Sciatic nerve (tissue), 2 donors: ENCODE data around the gene MAD1L1. TPM values are rescaled to one million over a fixed set of nuclear protein-coding genes. Genes with fewer than 3 reads are reported as not detected.

Experiments used
- ATAC-seq: fragments of 200-7000 bp; cut with Tn5 transposase; one replicate; pipeline ENCODE4 v1.9.1; 2020; ENCODE audit warnings: mild to moderate bottlenecking, moderate library complexity
- DNase-seq: peaks from one replicate; pipeline ENCODE4 v3.0.0-alpha.2; 2020; ENCODE audit warnings: low spot score
- intact Hi-C: fragments of 100-400 bp; cut with DNase I; formaldehyde crosslinking; loops from one replicate; pipeline ENCODE4 v1.14.2; 2022
- total RNA-seq: library from RNA; stranded (reverse); fragmentation: NEBNext Ultra II Directional; extraction: Animal tissue kit (Norgen Biotek cat#: 25700); gene quantifications from one replicate; pipeline ENCODE4 v1.2.1, GENCODE V29; 2021
- donor health status: DM: no; HTN: no; CAD: no.
- donor health status: DM: no; HTN: no; CAD: no.

MAD1L1 gene
- total RNA-seq, 1 donor from 2014 or later = 42.1 TPM

DNA sequence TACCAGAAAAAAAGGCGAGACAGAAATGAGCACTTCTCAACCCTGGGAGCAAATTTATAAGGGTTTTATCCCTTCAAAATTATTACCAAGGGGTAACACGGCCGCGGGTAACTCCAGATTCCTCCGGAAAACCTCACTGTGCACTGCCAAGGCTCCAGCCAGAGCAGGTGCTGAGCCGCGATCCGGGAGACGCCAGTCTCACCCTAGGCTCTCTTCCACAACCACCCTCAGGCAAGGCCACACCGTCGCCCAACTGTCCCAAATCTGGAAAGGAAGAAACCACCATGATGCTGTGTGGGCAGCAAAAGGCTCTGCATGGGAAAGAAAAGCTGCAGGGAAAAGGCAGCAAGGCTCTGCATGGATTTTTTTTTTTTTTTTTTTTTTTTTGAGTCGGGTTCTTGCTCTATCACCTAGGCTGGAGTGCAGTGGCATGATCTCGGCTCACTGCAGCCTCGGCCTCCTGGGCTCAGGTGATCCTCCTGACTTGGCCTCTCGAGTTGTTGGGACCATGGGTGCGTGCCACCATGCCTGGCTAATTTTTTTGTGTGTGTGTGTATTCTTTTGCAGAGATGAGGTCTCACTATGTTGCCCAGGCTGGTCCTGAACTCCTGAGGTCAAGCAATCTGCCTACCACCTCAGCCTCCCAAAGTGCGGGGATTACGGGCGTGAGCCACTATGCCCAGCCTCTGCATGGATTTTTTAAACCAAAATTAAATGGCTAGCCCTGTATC lies 39.0 kb downstream of the MAD1L1 start:
- ATAC-seq (no peak), DNase-seq (no peak)
- intact Hi-C loops = no loop called here

DNA sequence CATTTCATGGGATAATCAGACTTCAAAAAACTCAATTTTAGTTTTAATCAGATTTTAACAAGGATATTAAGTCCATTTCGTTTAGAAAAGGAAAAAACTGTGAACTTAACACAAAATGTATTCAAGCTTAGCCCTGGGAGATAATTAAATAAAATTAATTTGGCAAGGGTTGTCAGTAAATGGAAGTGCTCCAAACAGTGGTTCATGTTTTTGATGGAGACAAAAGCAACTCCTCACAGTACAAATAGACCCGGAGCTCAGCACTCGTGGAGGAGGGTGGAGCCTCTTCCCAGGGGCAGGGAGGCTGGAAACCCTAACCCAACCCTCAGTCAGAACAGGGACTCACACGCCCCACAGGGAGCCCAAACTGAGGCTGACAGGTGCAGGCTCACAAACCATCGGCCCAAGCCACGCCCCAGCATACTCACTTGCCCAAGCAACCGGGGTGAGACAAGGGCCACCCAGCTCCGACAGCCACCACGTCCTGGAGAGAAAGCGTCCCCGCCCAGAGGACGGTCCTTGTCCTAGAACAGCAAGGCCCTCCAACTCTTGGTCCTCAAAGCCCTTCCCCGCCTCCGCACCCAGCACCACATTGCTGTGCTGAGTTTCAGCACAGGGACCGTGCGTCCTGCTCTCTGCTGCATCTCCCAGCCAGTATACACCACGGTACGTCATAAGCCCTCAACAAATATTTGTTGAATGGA lies 39.8 kb downstream of the MAD1L1 start:
- DNase-seq (peak; percentile 19), ATAC-seq (no peak)
- intact Hi-C loops = no loop called here

DNA sequence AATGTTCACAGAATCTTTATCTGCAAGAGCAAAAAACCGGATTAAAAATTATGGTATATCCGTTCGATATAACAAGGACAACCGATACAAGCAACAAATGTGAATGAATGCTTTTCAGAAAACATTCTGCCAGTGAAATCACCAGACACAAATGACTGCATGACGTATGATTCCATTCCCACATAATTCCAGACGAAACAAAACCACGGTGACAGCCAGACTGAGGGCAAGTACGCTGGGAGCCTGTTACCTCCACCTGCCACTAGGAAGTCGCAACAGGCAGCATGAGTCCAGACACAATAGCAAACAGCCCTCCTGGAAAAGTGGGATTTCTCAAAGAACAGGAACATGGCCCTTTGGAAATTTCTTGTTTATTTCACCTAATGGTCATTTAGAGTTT lies 41.7 kb downstream of the MAD1L1 start:
- intact Hi-C loops = no loop called here
- ATAC-seq (no peak), DNase-seq (no peak)

DNA sequence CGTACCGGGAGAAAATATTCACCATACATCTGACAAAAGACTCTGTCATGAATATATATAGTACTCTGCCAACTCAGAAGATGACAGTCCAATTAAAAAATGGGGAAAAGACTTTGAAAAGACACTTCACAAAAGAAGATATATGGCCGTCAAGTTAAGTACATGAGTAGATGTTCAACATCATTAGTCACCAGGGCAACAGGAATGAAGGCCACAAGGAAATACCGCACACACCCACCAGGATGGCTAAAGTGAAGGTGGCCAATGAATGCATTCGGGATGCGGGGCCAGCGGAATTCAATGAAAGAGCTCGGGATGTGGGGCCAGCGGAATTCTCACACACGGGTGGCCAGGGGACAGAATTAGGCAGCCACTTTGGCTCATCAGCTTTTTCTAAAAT lies 42.2 kb downstream of the MAD1L1 start:
- ATAC-seq (no peak), DNase-seq (no peak)
- intact Hi-C loops = no loop called here

DNA sequence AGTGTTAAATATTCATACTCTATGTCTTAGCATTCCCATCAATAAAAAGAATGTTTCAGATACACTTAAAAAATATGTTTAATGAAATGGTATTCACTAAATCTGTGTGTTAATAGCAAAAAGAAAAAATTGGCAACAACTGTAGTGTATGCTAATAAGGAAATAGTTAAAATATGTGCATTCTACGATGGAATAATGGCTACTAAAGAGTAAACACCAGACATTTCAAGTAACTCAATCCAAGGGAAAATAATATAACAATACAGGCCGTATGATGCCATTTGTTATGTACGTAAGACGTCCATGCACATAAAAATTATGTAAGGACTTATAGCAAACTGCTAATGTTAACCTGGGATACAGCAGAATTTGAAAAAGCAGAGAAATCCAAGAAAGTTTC lies 46.6 kb downstream of the MAD1L1 start:
- intact Hi-C loops = no loop called here
- DNase-seq (no peak), ATAC-seq (no peak)

DNA sequence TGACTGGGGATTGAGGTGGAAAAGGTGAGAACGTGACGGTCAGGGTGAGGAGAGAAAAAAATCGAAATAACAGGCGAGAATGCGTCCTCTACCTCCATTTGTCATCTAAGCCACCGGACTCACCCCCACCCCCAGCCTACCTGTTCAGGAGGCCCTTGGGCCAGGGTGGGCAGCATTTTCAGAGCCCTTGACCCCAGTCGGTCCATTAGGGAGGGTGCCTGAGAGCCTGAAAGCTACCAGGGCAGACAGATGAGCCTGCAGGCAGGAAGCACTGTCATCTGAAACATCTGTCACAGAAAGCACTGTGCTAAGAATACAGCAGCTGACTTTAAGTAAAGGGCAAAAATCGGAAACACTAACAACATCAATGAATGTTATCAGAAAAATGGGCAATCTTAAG lies 47.0 kb downstream of the MAD1L1 start:
- DNase-seq = no peak
- intact Hi-C loops = no loop called here
- no peak for ATAC-seq

DNA sequence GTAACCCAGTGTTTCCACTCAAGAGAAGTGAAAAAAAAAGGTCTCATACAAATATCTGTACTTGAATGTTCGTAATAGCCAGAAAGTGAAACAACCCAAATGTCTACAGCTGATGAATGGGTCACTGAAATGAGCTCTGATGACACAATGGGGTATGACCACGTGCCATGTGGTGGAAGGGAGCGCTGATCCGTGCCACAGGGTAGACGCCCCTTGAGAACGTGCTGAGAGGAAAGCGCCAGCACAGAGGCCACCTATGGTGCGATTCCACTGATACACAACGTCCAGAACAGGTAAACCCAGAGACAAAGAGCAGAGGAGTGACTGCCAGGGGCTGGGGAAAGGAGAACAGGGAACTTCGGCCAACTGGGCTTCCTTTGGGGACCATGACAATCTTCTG lies 50.3 kb downstream of the MAD1L1 start:
- no peak for DNase-seq
- intact Hi-C loops = no loop called here
- ATAC-seq = no peak

DNA sequence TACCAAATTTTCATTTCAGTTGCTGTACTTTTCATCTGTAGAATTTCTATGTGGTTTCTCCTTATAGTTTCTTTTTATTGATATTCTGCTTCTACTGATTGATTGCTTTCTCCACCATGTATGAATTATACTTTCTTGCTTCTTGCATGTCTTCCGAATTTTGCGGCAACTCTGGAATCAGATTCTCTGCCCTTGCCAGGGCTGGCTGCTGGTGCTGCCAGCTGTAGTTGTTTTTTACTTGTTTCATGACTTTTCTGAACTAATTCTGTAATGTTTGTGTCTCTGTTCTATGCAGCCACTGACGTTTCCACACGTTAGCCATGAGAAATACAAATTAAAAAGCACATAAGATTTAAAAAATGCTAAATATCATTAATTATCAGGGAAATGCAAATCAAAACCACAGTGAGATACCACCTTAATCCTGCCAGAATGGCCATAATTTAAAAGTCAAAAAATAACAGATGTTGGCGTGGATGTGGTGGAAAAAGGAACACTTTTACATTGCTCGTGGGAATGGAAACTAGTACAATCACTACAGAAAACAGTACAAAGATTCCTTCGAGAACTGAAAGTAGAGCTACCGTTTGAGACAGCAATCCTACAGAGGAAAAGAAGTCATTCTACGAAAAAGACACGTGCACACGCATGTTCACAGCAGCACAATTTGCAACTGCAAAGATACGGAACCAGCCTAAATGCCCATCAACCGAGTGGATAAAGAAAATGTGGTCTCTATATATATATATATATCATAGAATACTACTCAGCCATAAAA lies 51.5 kb downstream of the MAD1L1 start:
- intact Hi-C loops = no loop called here

DNA sequence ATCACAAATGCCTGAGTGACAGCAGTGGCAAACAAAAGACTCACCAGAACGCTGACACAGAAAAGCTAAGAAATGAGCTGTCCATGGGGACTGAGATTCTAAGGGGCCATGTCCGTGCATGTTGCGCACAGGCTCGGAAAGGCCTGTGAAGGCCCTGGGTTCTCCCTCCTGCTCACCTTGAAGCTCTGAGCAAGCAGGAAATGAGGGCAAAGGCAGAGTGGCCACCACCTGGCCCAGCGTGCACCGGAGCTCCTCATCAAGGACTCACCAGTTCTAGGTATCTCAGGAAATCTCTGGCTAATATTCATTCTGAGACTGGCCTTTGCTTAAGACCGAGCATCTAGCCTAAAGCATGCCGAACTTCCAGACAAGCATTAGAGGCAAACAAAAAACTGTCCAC lies 52.7 kb downstream of the MAD1L1 start:
- no peak for DNase-seq
- intact Hi-C loops = no loop called here

More for the DNA sequence above, 51.5 kb downstream of the MAD1L1 start:
- no peak for DNase-seq
- no peak for ATAC-seq

DNA sequence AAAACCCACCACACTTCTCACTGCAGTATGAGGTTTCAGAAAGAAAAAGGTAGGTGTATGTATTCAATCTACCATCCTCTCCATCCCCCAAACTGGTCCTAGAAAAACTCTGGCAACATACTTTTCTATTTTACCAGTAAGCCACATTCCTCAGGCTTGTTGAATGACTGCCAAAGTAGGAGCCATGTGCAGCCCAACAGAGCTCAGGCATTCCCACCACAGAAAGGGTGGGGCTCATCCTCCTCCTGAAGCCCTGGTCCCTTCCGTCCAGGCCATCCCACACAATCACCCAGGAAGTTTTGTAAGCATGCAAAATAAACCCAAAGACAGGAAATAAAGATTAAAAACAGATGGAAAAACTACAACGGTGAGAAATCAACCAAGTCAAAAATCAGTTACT lies 57.2 kb downstream of the MAD1L1 start:
- ATAC-seq (peak; percentile 81), DNase-seq (no peak)
- intact Hi-C loops = no loop called here

More for the DNA sequence above, 52.7 kb downstream of the MAD1L1 start:
- no peak for ATAC-seq

DNA sequence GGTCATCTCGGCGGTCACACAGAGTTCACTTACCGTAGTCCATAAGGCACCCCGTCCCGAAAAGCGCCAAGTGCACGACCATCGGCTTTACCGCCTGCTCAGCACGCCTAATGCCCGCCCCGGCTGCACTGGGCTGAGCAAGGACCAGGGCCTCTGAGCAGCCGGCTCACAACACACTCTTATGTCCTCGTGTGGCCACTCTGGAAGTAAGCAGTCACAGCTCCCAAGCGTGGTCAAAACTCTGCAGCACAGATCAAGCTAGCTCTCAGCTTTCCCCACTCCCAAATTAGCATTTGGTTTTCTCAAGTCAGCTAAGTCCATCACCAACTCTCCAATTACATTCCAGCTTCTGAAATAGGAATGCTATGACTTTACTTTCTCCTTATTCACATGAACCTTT lies 57.7 kb downstream of the MAD1L1 start:
- intact Hi-C loops = no loop called here
- no peak for ATAC-seq
- no peak for DNase-seq

DNA sequence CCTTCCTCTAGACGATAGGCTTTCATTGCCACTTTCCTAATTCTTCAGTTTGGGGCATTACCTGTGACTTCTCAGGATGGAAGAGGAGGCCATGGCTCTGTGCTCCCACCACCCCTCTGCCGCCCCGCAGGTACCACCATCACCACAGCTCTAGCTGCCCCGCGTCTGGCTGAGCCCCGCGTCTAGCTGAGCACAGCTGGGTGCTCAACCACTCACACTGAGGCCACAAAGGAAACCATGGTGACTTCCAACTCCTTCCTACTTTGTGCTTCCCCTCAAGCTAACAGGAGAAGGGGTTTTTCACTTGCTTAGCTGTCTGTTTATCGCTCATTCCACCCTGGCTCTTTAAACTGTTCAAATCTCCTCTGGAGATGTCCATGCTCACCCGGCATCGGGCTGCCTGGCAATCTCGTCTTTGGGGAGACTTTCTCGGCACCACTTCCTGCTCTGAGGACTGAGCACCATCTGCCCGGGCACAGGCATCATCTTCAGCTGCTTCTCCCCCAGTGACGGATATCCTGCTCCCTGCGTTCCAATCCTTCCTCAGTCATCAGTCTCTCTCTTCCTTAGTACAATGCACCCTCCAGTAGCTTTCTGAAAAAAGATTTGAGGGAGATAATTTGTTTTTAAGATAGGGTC lies 59.4 kb downstream of the MAD1L1 start:
- ATAC-seq (peak; percentile 7), DNase-seq (no peak)
- intact Hi-C loops = no loop called here

DNA sequence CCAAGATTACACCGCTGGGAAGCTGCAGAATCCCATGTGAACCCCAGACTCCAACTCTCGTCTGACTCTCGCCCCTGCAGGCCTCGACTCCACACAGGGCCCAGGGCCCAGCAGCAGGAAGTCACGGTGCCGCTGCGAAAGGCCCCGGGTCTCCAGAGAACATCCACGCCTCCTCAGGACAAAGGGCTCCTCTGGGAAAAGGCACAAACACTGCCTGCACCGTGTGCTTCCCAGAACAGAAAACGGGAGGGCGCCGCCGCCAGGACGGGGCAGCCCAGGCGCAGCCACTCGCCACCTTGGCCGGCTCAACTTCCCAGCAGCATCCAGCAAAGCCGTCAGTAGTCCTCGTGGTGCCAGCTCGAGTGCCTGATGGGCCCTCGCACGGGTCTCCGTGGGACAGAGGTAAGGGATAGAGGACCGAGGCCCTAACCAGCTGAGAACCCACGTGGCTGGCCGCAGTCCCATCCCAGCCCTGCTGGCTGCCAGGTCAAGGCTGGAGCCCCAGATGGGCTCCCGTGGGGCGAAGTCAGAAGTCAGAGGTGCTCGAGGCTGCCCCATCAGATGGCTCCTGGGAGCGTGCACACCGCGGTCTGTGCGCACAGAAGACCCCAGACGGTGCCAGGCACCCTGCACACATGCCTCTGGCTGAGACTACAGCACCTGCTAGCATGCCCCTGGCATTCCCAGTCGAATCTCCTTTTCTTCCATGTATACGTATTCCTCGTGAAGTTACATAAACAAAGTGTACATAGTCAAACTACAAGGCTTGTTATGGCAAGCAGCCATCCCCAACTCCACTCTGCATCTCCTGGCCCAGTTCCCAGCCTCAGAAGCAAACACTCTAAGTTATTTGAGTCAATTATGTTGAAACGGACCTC lies 60.2 kb downstream of the MAD1L1 start:
- intact Hi-C loops = no loop called here
- DNase-seq (no peak), ATAC-seq (peak; percentile 87)

DNA sequence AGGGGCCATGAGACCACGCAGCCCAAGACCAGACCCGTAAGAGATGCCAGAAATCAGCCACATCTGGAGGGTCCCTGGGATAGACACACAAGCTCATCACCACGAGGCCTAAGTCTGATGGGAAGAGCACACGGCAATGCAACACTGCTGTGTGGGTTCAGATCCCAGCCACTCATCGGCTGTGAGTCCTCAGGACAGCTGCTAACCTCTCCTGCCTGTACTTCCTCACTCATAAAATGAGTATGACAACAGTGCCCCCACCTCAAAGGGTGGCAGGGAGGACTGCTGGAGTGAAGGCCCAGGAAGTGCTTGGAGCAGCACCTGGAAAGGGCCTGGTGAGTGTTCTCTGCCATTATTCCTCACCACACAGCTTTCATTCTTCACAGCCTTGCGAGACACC lies 60.9 kb downstream of the MAD1L1 start:
- no peak for DNase-seq
- ATAC-seq = peak; percentile 4
- intact Hi-C loops = no loop called here

DNA sequence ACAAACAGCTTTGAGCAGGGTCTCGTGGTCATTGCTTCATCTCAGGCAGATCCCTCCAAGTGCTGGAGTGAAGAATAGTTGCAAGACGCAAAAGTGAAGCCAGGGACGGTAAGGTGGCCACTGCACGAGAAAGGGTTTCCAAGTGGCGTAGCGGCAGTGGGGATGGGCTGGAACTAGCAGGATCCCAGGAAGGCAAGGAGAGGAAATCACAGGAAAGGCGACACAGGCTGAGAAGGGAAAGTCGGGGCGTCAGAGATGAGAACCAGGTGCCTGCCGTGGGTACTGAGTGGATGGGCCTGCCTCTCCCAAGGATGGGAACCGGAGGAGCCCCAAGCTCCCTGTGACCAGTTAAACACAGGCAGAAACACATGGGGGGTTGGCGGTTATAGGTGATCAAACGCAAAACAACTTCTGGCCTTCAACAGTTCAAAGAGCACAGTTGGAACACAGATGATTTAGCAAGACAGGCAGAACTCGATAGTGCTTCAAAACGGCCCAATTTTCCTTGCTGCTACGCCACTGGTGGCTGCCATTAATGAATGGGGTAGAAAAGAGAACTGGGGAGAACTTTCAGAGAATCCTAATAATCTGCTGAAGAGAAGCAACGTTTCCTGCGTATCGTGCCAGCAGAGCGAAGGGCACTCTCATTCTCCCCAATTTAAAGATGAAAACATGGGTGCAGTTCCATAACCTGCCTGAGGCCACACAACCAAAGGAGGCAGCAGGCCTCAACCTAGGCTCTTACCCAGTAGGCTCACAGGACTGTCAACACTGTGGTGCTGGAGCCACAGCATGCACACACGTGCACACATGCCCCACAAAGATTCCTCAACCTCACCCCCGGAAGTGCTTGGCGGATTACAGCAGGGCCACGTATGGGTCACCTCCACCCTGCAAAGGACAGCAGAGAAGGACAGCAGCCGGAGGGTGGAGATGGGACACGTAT lies 61.9 kb downstream of the MAD1L1 start:
- intact Hi-C loops = no loop called here
- no peak for DNase-seq
- ATAC-seq = no peak

DNA sequence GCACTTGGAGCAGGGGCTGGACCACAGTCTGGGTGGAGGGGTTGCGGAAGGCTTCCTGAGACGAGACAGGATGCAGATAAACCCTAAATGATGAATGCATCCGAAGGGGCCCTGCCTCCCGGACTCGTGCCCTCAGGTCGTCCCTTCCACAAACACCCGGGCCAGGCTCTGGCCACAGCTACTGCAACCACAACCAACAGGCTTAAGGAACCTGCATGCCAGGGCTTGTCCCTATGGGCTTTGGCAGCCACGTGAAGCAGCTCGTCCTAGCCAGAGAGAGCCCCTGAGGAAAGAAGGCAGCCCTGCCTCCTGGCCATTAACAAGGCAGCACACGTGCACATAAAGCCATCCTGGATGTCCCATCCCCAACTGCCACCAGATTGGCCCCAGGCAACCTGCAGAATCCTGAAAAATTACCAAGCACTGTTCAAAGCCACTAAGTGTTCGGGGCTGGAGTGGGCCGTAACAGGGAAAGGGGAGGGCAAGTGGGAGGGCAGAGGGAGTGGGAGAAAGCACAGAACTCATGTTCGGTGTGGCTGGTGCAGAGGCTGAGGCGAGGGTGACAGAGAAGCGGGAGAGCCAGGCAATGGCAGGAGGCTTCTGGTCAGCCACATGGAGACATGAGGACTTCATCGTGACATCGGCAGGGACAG lies 62.7 kb downstream of the MAD1L1 start:
- ATAC-seq (no peak), DNase-seq (no peak)
- intact Hi-C loops = no loop called here

DNA sequence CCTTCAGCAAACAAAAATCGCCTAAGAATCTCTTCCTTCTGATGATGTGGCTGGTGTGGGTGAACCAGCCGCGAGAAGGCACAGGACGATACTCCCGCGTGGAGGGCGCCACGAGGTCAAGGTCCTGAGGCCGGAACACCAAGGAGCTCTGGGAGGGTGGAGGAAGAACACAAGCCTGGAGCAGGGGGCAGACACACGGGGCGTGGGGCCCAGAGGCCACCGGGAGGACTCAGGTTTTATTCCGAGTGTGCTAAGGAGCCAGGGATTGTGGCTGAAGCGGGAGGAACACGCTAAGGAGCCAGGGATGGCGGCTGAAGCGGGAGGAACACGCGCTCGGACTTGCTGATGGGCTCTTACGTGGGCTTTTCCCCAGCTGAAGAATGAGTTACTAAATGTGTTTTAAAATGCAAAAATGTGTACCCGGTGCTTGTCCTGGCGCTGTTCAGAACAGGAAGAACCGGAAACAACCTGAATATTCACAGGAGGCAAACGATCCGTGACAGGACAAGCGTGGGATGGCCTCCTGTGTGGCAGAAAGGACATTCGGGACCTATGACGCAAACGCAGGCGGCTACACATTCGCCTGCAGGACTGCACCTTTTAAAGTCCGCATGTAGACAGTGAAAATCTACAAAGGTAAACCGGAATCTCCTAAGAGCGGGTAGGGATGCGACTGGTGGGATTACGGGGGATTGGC lies 64.0 kb downstream of the MAD1L1 start:
- ATAC-seq = no peak
- intact Hi-C loops = no loop called here
- DNase-seq = no peak
